IMR-90 (cell line): ENCODE results near the gene ACAT2. TPM values are rescaled to one million over a fixed set of nuclear protein-coding genes. Genes with fewer than 3 reads are reported as not detected.

Experiments used
- ATAC-seq: fragments of 200-7000 bp; cut with Tn5 transposase; 2 replicates; pipeline ENCODE4 v1.9.1; 2020; ENCODE audit warnings: low read depth, mild to moderate bottlenecking, moderate library complexity
- BruUV-seq: library from RNA; stranded (reverse); fragments of 400-500 nt; replicated peaks from 2 replicates; lab custom pipeline; 2021; lab: Mats Ljungman, UMichigan
- CTCF ChIA-PET: fragments of 300-600 bp; formaldehyde crosslinking; extraction: SDS; loops from one replicate; lab custom pipeline; 2021; ENCODE audit warnings: antibody characterized with exemption; lab: Yijun Ruan, JAX
- POLR2A ChIA-PET: fragments of 300-600 bp; sonication (Branson Sonifier 250); formaldehyde crosslinking; loops from one replicate; lab custom pipeline; 2022; ENCODE audit warnings: antibody characterized with exemption; ENCODE audit not compliant: unreplicated experiment; lab: Charles Lee
- DNase-seq: peaks from one replicate; pipeline ENCODE4 v3.0.0; 2013
- H2AFZ ChIP-seq: replicated peaks from 2 replicates; pipeline ENCODE3; 2013; ENCODE audit warnings: low read length, mild to moderate bottlenecking; ENCODE audit not compliant: poor library complexity
- H2AK5ac ChIP-seq: 2 replicates; pipeline ENCODE4 v1.6.1; 2013; ENCODE audit warnings: low read depth, low read length, inconsistent platforms
- H2AK9ac ChIP-seq: replicated peaks from 2 replicates; pipeline ENCODE3; 2013; ENCODE audit warnings: mild to moderate bottlenecking, low read depth, low read length, moderate library complexity; ENCODE audit not compliant: poor library complexity
- H2BK120ac ChIP-seq: 2 replicates; pipeline ENCODE4 v1.6.1; 2013; ENCODE audit warnings: low read depth, low read length, inconsistent platforms
- H2BK15ac ChIP-seq: 3 replicates; pipeline ENCODE4 v1.6.1; 2013; ENCODE audit warnings: low read depth, low read length, inconsistent platforms
- H2BK20ac ChIP-seq: 2 replicates; pipeline ENCODE4 v1.6.1; 2013; ENCODE audit warnings: low read depth, mild to moderate bottlenecking, inconsistent platforms, low read length, moderate library complexity
- H2BK5ac ChIP-seq: 2 replicates; pipeline ENCODE4 v1.6.1; 2013; ENCODE audit warnings: mild to moderate bottlenecking, low read depth, low read length, inconsistent platforms; ENCODE audit not compliant: poor library complexity, severe bottlenecking
- H3K14ac ChIP-seq: replicated peaks from 2 replicates; pipeline ENCODE4 v1.6.1; 2013; ENCODE audit warnings: low read depth, low read length, inconsistent platforms
- H3K18ac ChIP-seq: 2 replicates; pipeline ENCODE4 v1.6.1; 2013; ENCODE audit warnings: low read depth, low read length, control low read depth
- H3K23ac ChIP-seq: 2 replicates; pipeline ENCODE4 v1.6.1; 2013; ENCODE audit warnings: low read depth, low read length, inconsistent platforms
- H3K27ac ChIP-seq: 2 replicates; pipeline ENCODE4 v1.5.1; 2013; ENCODE audit warnings: mild to moderate bottlenecking, control low read depth, low read length; ENCODE audit not compliant: insufficient read depth
- H3K27me3 ChIP-seq: 2 replicates; pipeline ENCODE4 v1.6.1; 2013; ENCODE audit warnings: low read length; ENCODE audit not compliant: control insufficient read depth, insufficient read depth
- H3K36me3 ChIP-seq: 2 replicates; pipeline ENCODE4 v1.6.1; 2013; ENCODE audit warnings: low read length, mixed read lengths; ENCODE audit not compliant: control insufficient read depth, insufficient read depth
- H3K4ac ChIP-seq: 2 replicates; pipeline ENCODE4 v1.6.1; 2013; ENCODE audit warnings: low read depth, low read length, inconsistent platforms
- H3K4me1 ChIP-seq: 2 replicates; pipeline ENCODE4 v1.6.1; 2013; ENCODE audit warnings: low read length, mixed read lengths; ENCODE audit not compliant: control insufficient read depth, insufficient read depth
- H3K4me2 ChIP-seq: 2 replicates; pipeline ENCODE4 v1.6.1; 2013; ENCODE audit warnings: low read depth, mild to moderate bottlenecking, control low read depth, low read length, moderate library complexity
- H3K4me3 ChIP-seq: 2 replicates; pipeline ENCODE4 v1.5.1; 2013; ENCODE audit warnings: low read depth, mild to moderate bottlenecking, control low read depth, low read length, moderate library complexity; ENCODE audit not compliant: insufficient read depth
- H3K56ac ChIP-seq: 2 replicates; pipeline ENCODE4 v1.6.1; 2013; ENCODE audit warnings: low read length, inconsistent platforms; ENCODE audit not compliant: insufficient read depth; ENCODE audit errors: extremely low read depth
- H3K79me1 ChIP-seq, 2 experiments: 2 replicates each; pipeline ENCODE4 v1.6.1; 2013; ENCODE audit warnings: low read length in 2 of 2, inconsistent platforms in 1 of 2, low read depth in 1 of 2
- H3K9ac ChIP-seq: 2 replicates; pipeline ENCODE4 v1.6.1; 2013; ENCODE audit warnings: low read depth, low read length, control low read depth
- H3K9me1 ChIP-seq: 2 replicates; pipeline ENCODE4 v1.6.1; 2013; ENCODE audit warnings: low read length, inconsistent platforms; ENCODE audit not compliant: insufficient read depth
- H3K9me3 ChIP-seq: 2 replicates; pipeline ENCODE4 v1.6.1; 2013; ENCODE audit warnings: low read length; ENCODE audit not compliant: control insufficient read depth, insufficient read depth
- H4K20me1 ChIP-seq: 2 replicates; pipeline ENCODE4 v1.6.1; 2013; ENCODE audit warnings: low read length, inconsistent platforms; ENCODE audit not compliant: insufficient read depth
- H4K5ac ChIP-seq: 2 replicates; pipeline ENCODE4 v1.6.1; 2013; ENCODE audit warnings: mild to moderate bottlenecking, low read depth, low read length, control low read depth
- H4K8ac ChIP-seq, 2 experiments: 2 replicates each; pipeline ENCODE4 v1.6.1; 2013; ENCODE audit warnings: low read depth in 2 of 2, low read length in 2 of 2, control low read depth in 1 of 2, inconsistent platforms in 1 of 2
- H4K91ac ChIP-seq: 2 replicates; pipeline ENCODE4 v1.6.1; 2013; ENCODE audit warnings: low read depth, low read length, inconsistent platforms; ENCODE audit not compliant: insufficient read depth
- CEBPB ChIP-seq: IDR thresholded peaks from 2 replicates; pipeline ENCODE4 v1.6.1; 2012; ENCODE audit warnings: low read depth, low read length, improper control_type of control experiment
- MAZ ChIP-seq: IDR thresholded peaks from 2 replicates; pipeline ENCODE4 v1.6.1; 2012; ENCODE audit warnings: low read depth, mild to moderate bottlenecking, low read length, improper control_type of control experiment, moderate library complexity, borderline replicate concordance
- NFE2L2 ChIP-seq: fragments of 150-350 bp; IDR thresholded peaks from 2 replicates; pipeline ENCODE4 v1.6.1; 2016; ENCODE audit warnings: low read depth, mild to moderate bottlenecking, low read length
- WGBS, 2 experiments: methylation state at CpG; one replicate each; pipeline versions ENCODE4 v1.1.5 to v1.1.7; 2013; ENCODE audit warnings: missing lambda C conversion rate in 2 of 2; ENCODE audit not compliant: insufficient read length in 1 of 2; ENCODE audit errors: extremely low coverage in 2 of 2; 5-methylcytosine and 5-hydroxymethylcytosine counted together
- dilution Hi-C: fragments of 300-500 bp; cut with HindIII; formaldehyde crosslinking; loops from one replicate; pipeline ENCODE4 v1.14.3; 2018; ENCODE audit warnings: low sequenced_read_pairs; ENCODE audit not compliant: unreplicated experiment
- in situ Hi-C: fragments of 300-500 bp; cut with MboI; formaldehyde crosslinking; loops from 3 replicates; pipeline ENCODE4 v1.14.3; 2019; ENCODE audit warnings: low sequenced_read_pairs, inconsistent platforms, mixed read lengths
- intact Hi-C: fragments of 100-400 bp; cut with micrococcal nuclease; formaldehyde crosslinking; loops from 2 replicates; pipeline ENCODE4 v1.10.0; 2022
- polyA plus RNA-seq, 3 experiments: library from polyadenylated mRNA; depleted of rRNA; stranded (reverse); fragments of >200 nt; gene quantifications; 2 replicates each; pipeline ENCODE4 v1.2.3, GENCODE V29; 2012; ENCODE audit warnings: low replicate concordance in 1 of 3
- total RNA-seq: library from RNA; depleted of rRNA; stranded (reverse); fragments of >200 nt; gene quantifications from 2 replicates; pipeline ENCODE4 v1.2.3, GENCODE V29; 2012
- TF ChIP-seq, protein P1 (sequence below): fragments of 150-350 bp; IDR thresholded peaks from 2 replicates; pipeline ENCODE4 v1.6.1; 2016; ENCODE audit warnings: low read depth, mild to moderate bottlenecking, low read length, moderate library complexity, borderline replicate concordance
- TF ChIP-seq, protein P2 (sequence below): fragments of 150-350 bp; IDR thresholded peaks from 2 replicates; pipeline ENCODE4 v1.6.1; 2017; ENCODE audit warnings: mild to moderate bottlenecking, antibody characterized with exemption, low read length, low read depth

Gene ACAT2
- total and polyA plus RNA-seq, 2 of the 4 experiments (the other 2 are of a cell fraction), result 30.5 to 45.2 TPM

DNA sequence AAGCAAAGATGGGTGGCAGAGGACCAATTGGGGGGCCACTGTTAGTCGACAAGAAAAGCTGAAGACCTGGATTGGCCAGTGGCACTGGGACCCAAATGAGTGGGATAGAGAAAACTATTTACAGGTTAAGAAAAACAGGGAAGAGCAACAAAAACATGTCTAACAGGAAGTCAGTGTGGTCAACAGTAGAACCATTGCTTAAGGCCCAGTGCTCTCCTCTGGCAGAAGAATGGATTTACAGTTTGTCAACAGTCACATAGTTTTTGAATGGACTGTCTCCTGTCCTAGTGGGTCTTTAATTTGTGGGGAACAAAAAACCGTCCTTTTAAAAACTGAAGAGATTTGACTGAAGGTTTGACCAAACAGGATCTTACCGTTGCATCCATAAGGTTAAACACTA is 46.7 kb upstream of the ACAT2 start:
- Histone ChIP-seq H2AK5ac (no peak overlapping the region), H3K9me3 (no peaks in the 10 kb centered on the region), H4K91ac (no peak overlapping the region), H4K20me1 (0 out of 2 replicates have a peak, but pooled peaks cover 3% of the 10 kb centered on the region), H3K4ac (peak overlapping the region; percentile 3; the same call in 1 of the 2 replicates), H4K8ac (no peak overlapping the region), H3K18ac (peak overlapping the region; percentile 8; the same call in 1 of the 2 replicates), H2AK9ac (no peak overlapping the region), H4K5ac (no peak overlapping the region; the same call in 1 of the 2 replicates), H3K23ac (peak overlapping the region; percentile 21; the same call in 1 of the 2 replicates), H3K56ac (no peak overlapping the region), H3K14ac (no peak overlapping the region), H2BK15ac (peak overlapping the region; percentile 7; the same call in 1 of the 3 replicates), H2BK120ac (no peak overlapping the region), H3K79me1 (peaks cover 21 to 51% of the 10 kb centered on the region in 2 experiments), H2BK5ac (no peak overlapping the region), H3K4me1 (peaks cover 12% of the 10 kb centered on the region), H3K4me3 (no peak overlapping the region), H3K36me3 (0 out of 2 replicates have a peak, but pooled peaks cover 1% of the 10 kb centered on the region), H3K27me3 (no peaks in the 10 kb centered on the region), H3K4me2 (no peak overlapping the region), H3K27ac (no peak overlapping the region), H2AFZ (no peak overlapping the region), H2BK20ac (no peak overlapping the region; the same call in 1 of the 2 replicates), H3K9me1 (peaks cover 10% of the 10 kb centered on the region), H3K9ac (no peak overlapping the region)
- intact Hi-C loops, result no loop called here
- in situ Hi-C loops, result loop anchor here (25.0 kb wide), 1 partner anchor 1078 kb away; the partner anchor contains the start of gene DYNLT1
- 100% methylated on average over 1 of the region's 3 CpGs; no CpG with 5 or more reads in 1 of the 2 experiments for WGBS, 2 experiments
- dilution Hi-C loops, result no loop called here
- TF ChIP-seq, protein P1, sequence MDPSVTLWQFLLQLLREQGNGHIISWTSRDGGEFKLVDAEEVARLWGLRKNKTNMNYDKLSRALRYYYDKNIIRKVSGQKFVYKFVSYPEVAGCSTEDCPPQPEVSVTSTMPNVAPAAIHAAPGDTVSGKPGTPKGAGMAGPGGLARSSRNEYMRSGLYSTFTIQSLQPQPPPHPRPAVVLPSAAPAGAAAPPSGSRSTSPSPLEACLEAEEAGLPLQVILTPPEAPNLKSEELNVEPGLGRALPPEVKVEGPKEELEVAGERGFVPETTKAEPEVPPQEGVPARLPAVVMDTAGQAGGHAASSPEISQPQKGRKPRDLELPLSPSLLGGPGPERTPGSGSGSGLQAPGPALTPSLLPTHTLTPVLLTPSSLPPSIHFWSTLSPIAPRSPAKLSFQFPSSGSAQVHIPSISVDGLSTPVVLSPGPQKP, result no peak
- TF ChIP-seq CEBPB (no peak), MAZ (no peak), NFE2L2 (no peak)
- TF ChIP-seq, protein P2, sequence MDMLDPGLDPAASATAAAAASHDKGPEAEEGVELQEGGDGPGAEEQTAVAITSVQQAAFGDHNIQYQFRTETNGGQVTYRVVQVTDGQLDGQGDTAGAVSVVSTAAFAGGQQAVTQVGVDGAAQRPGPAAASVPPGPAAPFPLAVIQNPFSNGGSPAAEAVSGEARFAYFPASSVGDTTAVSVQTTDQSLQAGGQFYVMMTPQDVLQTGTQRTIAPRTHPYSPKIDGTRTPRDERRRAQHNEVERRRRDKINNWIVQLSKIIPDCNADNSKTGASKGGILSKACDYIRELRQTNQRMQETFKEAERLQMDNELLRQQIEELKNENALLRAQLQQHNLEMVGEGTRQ, result no peak
- CTCF ChIA-PET, result interaction anchor here (0.6 kb wide), 1 partner anchor 105 kb away, joined by 3 read pairs; no protein-coding TSS in a partner anchor
- DNase-seq (no peak), ATAC-seq (no peak)
- BruUV-seq, result no TSS peak
- POLR2A ChIA-PET, result no interaction called here
